Activated naive CD4-positive, alpha-beta T cell treated with anti-CD3 and anti-CD28 coated beads, Interleukin-2, amount 10 ng/mL, durations not matched to agents 7 days and 5 days (primary cell): ENCODE data around the gene EFHD1.
"Not testable (repeated sequence)": the region's sequence is repeated elsewhere in the genome, so short reads cannot be mapped to it uniquely, and the experiment has no call there.

Source experiments
- CTCF ChIA-PET: fragments of 350-600 bp; sonication (Branson Sonifier 250); formaldehyde crosslinking; loops from one replicate; lab custom pipeline; 2021; ENCODE audit warnings: antibody characterized with exemption; lab: Charles Lee
- DNase-seq: peaks from one replicate; pipeline ENCODE4 v3.0.0-alpha.2; 2020
- H3K27ac Mint-ChIP-seq: one replicate; pipeline ENCODE4 v1.8.0; 2021; ENCODE audit warnings: mild to moderate bottlenecking, moderate library complexity, mixed read lengths
- H3K27me3 Mint-ChIP-seq: one replicate; pipeline ENCODE4 v1.8.0; 2021; ENCODE audit warnings: mild to moderate bottlenecking, mixed read lengths
- H3K36me3 Mint-ChIP-seq: one replicate; pipeline ENCODE4 v1.8.0; 2021; ENCODE audit warnings: mixed read lengths
- H3K4me1 Mint-ChIP-seq: one replicate; pipeline ENCODE4 v1.8.0; 2021; ENCODE audit warnings: mixed read lengths
- H3K4me3 Mint-ChIP-seq: one replicate; pipeline ENCODE4 v1.8.0; 2021; ENCODE audit warnings: mild to moderate bottlenecking, moderate library complexity, mixed read lengths
- H3K9me3 Mint-ChIP-seq: one replicate; pipeline ENCODE4 v1.8.0; 2021; ENCODE audit warnings: mixed read lengths

The EFHD1 gene

GRCh38 chr2:232700154-232700553 lies 66.8 kb downstream of the EFHD1 start:
- Mint-ChIP-seq H3K9me3 (no peaks in the 10 kb centered on the region), H3K4me3 (peak overlapping the region; percentile 89), H3K4me1 (peaks cover 41% of the 10 kb centered on the region), H3K27me3 (peaks cover 7% of the 10 kb centered on the region), H3K27ac (no peak overlapping the region), H3K36me3 (peaks cover 46% of the 10 kb centered on the region)
- DNase-seq = no peak
- CTCF ChIA-PET = no interaction called here

- CTCF ChIA-PET = no interaction called here
- no peak for DNase-seq
- Mint-ChIP-seq H3K4me1 (peaks cover 3% of the 10 kb centered on the region), H3K9me3 (no peaks in the 10 kb centered on the region), H3K27ac (no peak overlapping the region), H3K36me3 (peaks cover 37% of the 10 kb centered on the region), H3K4me3 (no peak overlapping the region), H3K27me3 (no peaks in the 10 kb centered on the region)
Measured at GRCh38 chr2:232707076-232707475, 73.7 kb downstream of the EFHD1 start.

- Mint-ChIP-seq H3K27ac (no peak overlapping the region), H3K9me3 (no peaks in the 10 kb centered on the region), H3K4me1 (peaks cover 2% of the 10 kb centered on the region), H3K36me3 (peaks cover 40% of the 10 kb centered on the region), H3K4me3 (no peak overlapping the region), H3K27me3 (no peaks in the 10 kb centered on the region)
- no peak for DNase-seq
- CTCF ChIA-PET = interaction anchor here (0.7 kb wide), 1 partner anchor 594 kb away, joined by 3 read pairs; no protein-coding TSS in a partner anchor
Measured at GRCh38 chr2:232713505-232713904, 80.1 kb downstream of the EFHD1 start.

GRCh38 chr2:232714969-232715368 lies 81.6 kb downstream of the EFHD1 start:
- Mint-ChIP-seq H3K4me3 (no peak overlapping the region), H3K36me3 (peaks cover 52% of the 10 kb centered on the region), H3K4me1 (peaks cover 4% of the 10 kb centered on the region), H3K27me3 (no peaks in the 10 kb centered on the region), H3K9me3 (peaks cover 2% of the 10 kb centered on the region), H3K27ac (no peak overlapping the region)
- CTCF ChIA-PET = no interaction called here
- DNase-seq = no peak

GRCh38 chr2:232720056-232720455 lies 86.7 kb downstream of the EFHD1 start:
- DNase-seq, H3K4me3 Mint-ChIP-seq, H3K9me3 Mint-ChIP-seq, H3K27me3 Mint-ChIP-seq, H3K27ac Mint-ChIP-seq, CTCF ChIA-PET: not testable (repeated sequence)
- H3K36me3 Mint-ChIP-seq = peaks cover 55% of the 10 kb centered on the region
- peaks cover 26% of the 10 kb centered on the region for H3K4me1 Mint-ChIP-seq

- Mint-ChIP-seq H3K9me3 (peaks cover 3% of the 10 kb centered on the region), H3K36me3 (peaks cover 59% of the 10 kb centered on the region), H3K4me1 (peaks cover 26% of the 10 kb centered on the region), H3K27ac (no peak overlapping the region), H3K4me3 (no peak overlapping the region), H3K27me3 (no peaks in the 10 kb centered on the region)
- CTCF ChIA-PET = no interaction called here
- DNase-seq = no peak
Measured at GRCh38 chr2:232721261-232721660, 87.9 kb downstream of the EFHD1 start.

GRCh38 chr2:232721882-232722281 lies 88.5 kb downstream of the EFHD1 start:
- CTCF ChIA-PET = no interaction called here
- Mint-ChIP-seq H3K27ac (peak overlapping the region; percentile 40), H3K4me3 (no peak overlapping the region), H3K36me3 (peaks cover 57% of the 10 kb centered on the region), H3K4me1 (peaks cover 26% of the 10 kb centered on the region), H3K9me3 (peaks cover 3% of the 10 kb centered on the region), H3K27me3 (no peaks in the 10 kb centered on the region)
- no peak for DNase-seq

GRCh38 chr2:232723027-232723426 lies 89.6 kb downstream of the EFHD1 start:
- no peak overlapping the region for H3K4me3 Mint-ChIP-seq
- H3K4me1 Mint-ChIP-seq = peaks cover 30% of the 10 kb centered on the region
- H3K9me3 Mint-ChIP-seq = peaks cover 3% of the 10 kb centered on the region
- H3K27me3 Mint-ChIP-seq = no peaks in the 10 kb centered on the region
- CTCF ChIA-PET = no interaction called here
- H3K27ac Mint-ChIP-seq = peak overlapping the region; percentile 31
- DNase-seq = no peak
- peaks cover 57% of the 10 kb centered on the region for H3K36me3 Mint-ChIP-seq

- no peaks in the 10 kb centered on the region for H3K9me3 Mint-ChIP-seq
- DNase-seq = no peak
- peak overlapping the region; percentile 11 for H3K27ac Mint-ChIP-seq
- no peaks in the 10 kb centered on the region for H3K27me3 Mint-ChIP-seq
- CTCF ChIA-PET = no interaction called here
- H3K4me1 Mint-ChIP-seq = peaks cover 8% of the 10 kb centered on the region
- H3K4me3 Mint-ChIP-seq = no peak overlapping the region
- H3K36me3 Mint-ChIP-seq = peaks cover 44% of the 10 kb centered on the region
Measured at GRCh38 chr2:232728785-232729184, 95.4 kb downstream of the EFHD1 start.

- CTCF ChIA-PET = no interaction called here
- Mint-ChIP-seq H3K36me3 (peaks cover 38% of the 10 kb centered on the region), H3K27ac (peak overlapping the region; percentile 15)
Measured at GRCh38 chr2:232731470-232731869, 98.1 kb downstream of the EFHD1 start.

More at GRCh38 chr2:232731470-232731869, 98.1 kb downstream of the EFHD1 start:
- H3K4me3 Mint-ChIP-seq = no peak overlapping the region
- no peaks in the 10 kb centered on the region for H3K9me3 Mint-ChIP-seq
- H3K27me3 Mint-ChIP-seq = no peaks in the 10 kb centered on the region
- peaks cover 8% of the 10 kb centered on the region for H3K4me1 Mint-ChIP-seq
- DNase-seq = no peak
